Measurements from ENCODE around the gene UXS1. TPM values are rescaled to one million over a fixed set of nuclear protein-coding genes. Genes with fewer than 3 reads are reported as not detected.

UXS1 gene
- total RNA-seq, 1 donor from 2014 or later = 60.0 TPM

DNA sequence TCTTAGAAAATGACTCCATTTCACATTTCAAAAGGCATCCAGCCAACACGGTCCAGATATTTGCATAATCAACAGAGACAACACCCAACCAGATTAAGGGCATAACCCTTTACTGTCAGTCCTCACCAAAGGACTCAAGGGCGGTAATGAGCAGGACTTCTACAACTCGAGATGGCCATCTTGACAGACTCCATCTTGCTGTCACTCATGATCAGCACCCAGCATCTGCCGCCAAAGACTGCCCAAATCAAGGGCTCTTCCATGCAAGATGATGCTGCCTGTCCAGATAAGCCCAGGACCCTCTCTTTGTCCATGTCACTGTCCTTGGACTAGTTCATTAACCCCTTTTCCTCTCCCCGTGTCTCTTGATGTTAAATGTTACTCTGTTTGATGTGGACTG, 77.9 kb downstream of the UXS1 start:
- TF ChIP-seq CTCF (IDR thresholded peaks at IDR 0.05) = no peak
- peaks cover 19% of the 10 kb centered on the region for H3K4me1 ChIP-seq
- no peaks in the 10 kb centered on the region for H3K9me3 ChIP-seq
- H3K36me3 ChIP-seq = peaks cover 35% of the 10 kb centered on the region
- H3K4me3 ChIP-seq = no peak overlapping the region
- ATAC-seq (no peak), DNase-seq (no peak)
- intact Hi-C loops (cut with DNase I) = no loop called here
- H3K27ac ChIP-seq = no peak overlapping the region
- no peaks in the 10 kb centered on the region for H3K27me3 ChIP-seq (ENCODE audit: low read depth)

DNA sequence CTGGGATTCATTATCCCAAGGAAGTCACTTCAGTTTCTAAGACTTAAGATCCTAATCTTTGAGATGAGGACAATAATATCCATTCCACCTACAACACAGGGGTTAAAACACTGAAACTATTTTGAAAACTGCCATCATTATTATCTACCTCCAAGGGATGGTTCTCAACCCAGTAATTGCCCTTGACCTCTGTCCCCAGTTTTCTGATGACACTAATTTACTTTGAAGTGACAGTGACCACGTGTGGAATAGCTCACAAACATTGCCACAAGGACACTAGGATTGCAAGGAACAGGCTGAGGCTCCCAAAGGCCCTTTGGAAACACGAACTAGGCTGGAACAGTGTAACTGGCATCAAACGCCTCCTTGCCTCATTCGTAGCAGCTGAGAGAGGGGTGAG, 78.4 kb downstream of the UXS1 start:
- H3K4me1 ChIP-seq = peaks cover 19% of the 10 kb centered on the region
- intact Hi-C loops (cut with DNase I) = no loop called here
- no peak for ATAC-seq
- no peaks in the 10 kb centered on the region for H3K9me3 ChIP-seq
- DNase-seq = no peak
- H3K27ac ChIP-seq = no peak overlapping the region
- TF ChIP-seq CTCF (IDR thresholded peaks at IDR 0.05) = no peak
- peaks cover 35% of the 10 kb centered on the region for H3K36me3 ChIP-seq
- no peaks in the 10 kb centered on the region for H3K27me3 ChIP-seq (ENCODE audit: low read depth)
- H3K4me3 ChIP-seq = no peak overlapping the region

DNA sequence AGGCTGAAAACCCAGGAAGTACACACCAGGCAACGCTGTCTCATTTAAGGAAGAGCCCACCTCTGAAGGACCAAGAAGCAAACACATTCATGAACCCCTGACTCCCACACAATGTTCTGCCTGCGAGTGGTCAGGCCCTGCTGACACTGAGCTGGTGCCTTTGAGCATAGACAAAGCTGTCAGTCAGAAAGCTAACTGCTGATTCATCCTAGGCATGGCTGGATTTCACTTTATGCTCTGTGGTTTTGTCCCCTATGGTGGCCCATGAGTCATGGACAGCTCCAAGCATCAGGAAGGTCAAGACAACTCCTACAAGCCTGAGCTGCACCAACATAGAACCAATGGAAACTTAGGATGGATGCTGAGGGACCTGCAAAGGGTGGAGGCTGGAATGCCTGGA, 78.9 kb downstream of the UXS1 start:
- peaks cover 35% of the 10 kb centered on the region for H3K36me3 ChIP-seq
- no peak for DNase-seq
- intact Hi-C loops (cut with DNase I) = no loop called here
- H3K27ac ChIP-seq = no peak overlapping the region
- no peaks in the 10 kb centered on the region for H3K27me3 ChIP-seq (ENCODE audit: low read depth)
- TF ChIP-seq CTCF (IDR thresholded peaks at IDR 0.05) = no peak
- H3K9me3 ChIP-seq = no peaks in the 10 kb centered on the region
- no peak overlapping the region for H3K4me3 ChIP-seq
- no peak for ATAC-seq
- peaks cover 19% of the 10 kb centered on the region for H3K4me1 ChIP-seq

- H3K36me3 ChIP-seq = peaks cover 41% of the 10 kb centered on the region
- H3K9me3 ChIP-seq = no peaks in the 10 kb centered on the region
- peak overlapping the region; percentile 59 for H3K27ac ChIP-seq
- peaks cover 19% of the 10 kb centered on the region for H3K4me1 ChIP-seq
- no peaks in the 10 kb centered on the region for H3K27me3 ChIP-seq (ENCODE audit: low read depth)
- no peak overlapping the region for H3K4me3 ChIP-seq
- no peak for TF ChIP-seq CTCF (IDR thresholded peaks at IDR 0.05)
- ATAC-seq (peak in 1 of 2 donors; percentile 29), DNase-seq (no peak)
- intact Hi-C loops (cut with DNase I) = no loop called here
Observed at GRCh38 chr2:106114166-106114565, 79.9 kb downstream of the UXS1 start.

DNA sequence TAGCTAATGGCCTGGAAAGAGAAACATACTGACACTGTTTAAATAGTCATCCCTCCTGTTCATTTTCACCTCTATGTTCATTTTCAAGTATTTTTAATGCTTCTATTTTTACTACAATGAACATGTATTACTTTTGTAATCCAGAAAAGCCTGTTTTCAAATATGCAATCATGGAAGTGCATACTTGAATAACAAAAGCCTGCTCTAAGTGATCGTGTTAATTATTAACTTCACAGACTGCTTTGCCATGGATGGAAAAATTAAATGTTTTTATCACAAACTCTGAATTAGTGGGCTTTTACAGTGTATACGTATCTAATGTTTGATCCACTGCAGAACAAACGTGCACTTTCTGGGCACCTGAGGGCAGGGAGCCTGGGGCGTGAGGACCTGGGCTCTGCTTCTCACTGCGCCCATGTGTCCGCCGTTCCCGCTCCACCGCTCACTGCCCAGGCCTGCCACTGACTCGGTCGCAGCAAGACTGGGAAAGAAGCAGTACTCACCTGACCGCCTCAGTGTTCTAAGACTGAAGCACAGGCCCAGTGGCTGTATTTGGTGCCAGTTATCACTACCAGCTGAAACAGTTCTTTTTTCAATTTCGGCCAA, 80.6 kb downstream of the UXS1 start:
- ATAC-seq (peak; percentile 67 to 77), DNase-seq (peak; percentile 48)
- TF ChIP-seq CTCF (IDR thresholded peaks at IDR 0.05) = no peak
- H3K4me1 ChIP-seq = peaks cover 19% of the 10 kb centered on the region
- no peaks in the 10 kb centered on the region for H3K27me3 ChIP-seq (ENCODE audit: low read depth)
- H3K27ac ChIP-seq = peak overlapping the region; percentile 59
- H3K4me3 ChIP-seq = no peak overlapping the region
- intact Hi-C loops (cut with DNase I) = no loop called here
- no peaks in the 10 kb centered on the region for H3K9me3 ChIP-seq
- peaks cover 46% of the 10 kb centered on the region for H3K36me3 ChIP-seq
